ENCODE measurements around the gene DIP2C.
"Not testable (repeated sequence)": the region's sequence is repeated elsewhere in the genome, so short reads cannot be mapped to it uniquely, and the experiment has no call there.

DIP2C gene

DNA sequence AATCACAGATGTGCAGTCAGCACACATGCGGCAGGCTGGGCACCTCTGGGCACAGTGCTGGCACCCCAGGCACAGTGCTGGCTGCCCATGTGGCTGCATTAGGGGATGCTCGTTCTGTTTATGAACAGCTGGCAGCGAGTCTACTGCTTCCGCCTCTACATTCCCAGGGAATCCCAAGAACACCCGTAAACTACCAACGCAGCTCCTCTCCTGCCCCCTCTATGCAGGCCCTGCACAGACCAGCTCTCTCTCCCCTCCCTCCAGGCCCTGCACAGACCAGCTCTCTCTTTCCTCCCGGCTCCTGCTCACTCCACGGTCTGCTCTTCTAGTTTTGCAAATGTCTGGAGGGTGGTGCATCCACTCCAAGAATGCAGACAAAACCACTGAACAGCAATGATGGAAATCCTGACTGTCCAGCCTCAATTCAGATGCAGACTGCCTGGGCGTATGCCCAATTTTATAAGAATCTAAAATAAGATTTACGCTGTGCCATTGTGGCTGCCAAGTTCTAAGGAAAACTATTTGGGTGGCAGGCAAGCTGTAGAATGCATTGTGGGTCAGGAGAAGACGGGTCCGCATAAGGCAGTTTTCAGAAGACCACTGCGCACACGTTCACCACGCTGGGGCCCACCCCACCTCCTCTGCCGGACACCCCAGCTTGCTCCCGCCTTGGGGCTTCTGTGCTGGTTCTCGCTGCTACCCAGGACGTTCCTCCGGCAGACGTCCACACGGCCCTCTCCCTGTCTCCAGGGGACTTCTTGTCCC lies 319.6 kb downstream of the DIP2C start:
- no peaks in the 10 kb centered on the region for H3K9me3 Mint-ChIP-seq
- no peak overlapping the region for H3K27ac Mint-ChIP-seq
- H3K36me3 Mint-ChIP-seq (ENCODE audit: low read depth) = peaks cover 1% of the 10 kb centered on the region
- H3K4me3 Mint-ChIP-seq = no peak overlapping the region
- H3K4me1 Mint-ChIP-seq (ENCODE audit: low read depth) = no peaks in the 10 kb centered on the region
- peaks cover 3% of the 10 kb centered on the region for H3K27me3 Mint-ChIP-seq
- intact Hi-C loops (cut with micrococcal nuclease) = no loop called here

DNA sequence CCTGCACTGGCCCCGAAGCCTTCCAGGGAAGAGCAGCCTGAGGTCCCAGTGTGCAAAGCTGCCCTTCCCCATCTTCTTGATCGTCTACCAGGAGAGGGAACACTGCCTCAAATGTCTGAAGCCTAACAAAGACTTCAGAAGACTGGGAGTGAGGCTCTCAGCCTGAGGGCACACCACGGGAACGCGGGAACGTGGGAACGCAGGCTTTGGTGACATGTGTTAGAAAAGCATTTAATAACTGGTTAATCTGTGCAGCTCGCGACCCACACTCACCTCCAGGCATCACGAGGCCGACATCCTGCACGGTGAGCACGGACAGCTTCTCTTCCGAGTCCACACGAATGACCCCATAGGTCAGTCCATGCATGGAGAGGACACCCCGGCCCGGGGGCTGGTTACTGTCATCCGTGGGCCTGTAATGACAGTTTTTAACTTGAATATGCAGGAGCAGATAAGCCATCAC lies 320.2 kb downstream of the DIP2C start:
- H3K4me3 Mint-ChIP-seq = no peak overlapping the region
- H3K36me3 Mint-ChIP-seq (ENCODE audit: low read depth) = no peaks in the 10 kb centered on the region
- no peak overlapping the region for H3K27ac Mint-ChIP-seq
- no peaks in the 10 kb centered on the region for H3K4me1 Mint-ChIP-seq (ENCODE audit: low read depth)
- H3K27me3 Mint-ChIP-seq = peaks cover 3% of the 10 kb centered on the region
- H3K9me3 Mint-ChIP-seq = no peaks in the 10 kb centered on the region
- intact Hi-C loops (cut with micrococcal nuclease) = no loop called here

DNA sequence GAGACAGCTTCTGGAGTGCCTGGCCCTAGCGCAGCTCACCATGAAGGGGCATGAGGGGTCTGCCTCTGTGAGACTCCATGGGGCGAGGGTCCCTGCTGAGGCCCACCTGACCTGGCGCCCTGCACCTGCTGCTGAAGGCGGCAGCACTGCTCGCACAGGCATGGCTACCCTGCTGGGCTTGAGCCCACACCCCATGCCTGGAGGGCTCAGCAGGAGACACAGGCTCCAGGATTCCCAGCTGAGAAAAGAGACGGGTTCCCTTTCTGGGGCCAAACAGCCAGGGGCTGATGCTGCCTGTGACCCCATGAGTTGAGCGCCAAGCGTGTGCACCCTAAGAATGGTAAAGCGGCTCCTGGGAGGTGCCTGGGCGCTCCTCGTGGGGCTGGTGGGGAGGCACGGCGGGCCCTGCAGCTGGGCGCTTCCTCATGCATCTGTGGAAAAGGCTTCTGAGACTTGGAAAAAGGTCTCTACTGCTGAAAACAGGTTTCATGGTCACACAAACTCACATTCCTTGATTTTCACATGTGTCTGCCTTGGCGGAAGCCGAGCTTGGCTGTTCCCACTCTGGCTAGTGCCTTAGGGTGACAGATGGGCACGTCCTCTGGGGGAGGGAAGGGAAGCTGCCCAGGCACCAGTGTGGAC lies 320.8 kb downstream of the DIP2C start:
- Mint-ChIP-seq H3K36me3 (ENCODE audit: low read depth) (no peaks in the 10 kb centered on the region), H3K4me1 (ENCODE audit: low read depth) (no peaks in the 10 kb centered on the region), H3K9me3 (no peaks in the 10 kb centered on the region), H3K27ac (no peak overlapping the region), H3K4me3 (no peak overlapping the region), H3K27me3 (peaks cover 2% of the 10 kb centered on the region)
- intact Hi-C loops (cut with micrococcal nuclease) = no loop called here

DNA sequence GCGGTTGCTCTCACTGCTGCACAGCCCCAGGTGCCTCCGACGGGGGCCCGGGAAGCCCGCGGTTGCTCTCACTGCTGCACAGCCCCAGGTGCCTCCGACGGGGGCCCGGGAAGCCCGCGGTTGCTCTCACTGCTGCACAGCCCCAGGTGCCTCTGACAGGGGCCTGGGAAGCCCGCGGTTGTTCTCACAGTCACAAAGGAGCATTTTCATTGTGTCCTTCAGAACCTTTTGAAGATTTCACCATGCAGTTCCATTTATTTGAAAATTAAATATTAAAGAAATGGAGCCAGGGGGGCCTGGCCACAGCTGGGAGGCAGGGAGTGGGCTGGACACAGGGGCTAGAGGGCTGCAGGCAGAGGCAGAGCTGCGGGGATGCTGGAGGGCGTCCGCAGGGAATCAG lies 321.4 kb downstream of the DIP2C start:
- H3K36me3 Mint-ChIP-seq (ENCODE audit: low read depth); H3K4me1 Mint-ChIP-seq (ENCODE audit: low read depth); H3K27me3 Mint-ChIP-seq; H3K9me3 Mint-ChIP-seq; H3K27ac Mint-ChIP-seq; intact Hi-C loops (cut with micrococcal nuclease); H3K4me3 Mint-ChIP-seq: not testable (repeated sequence)

DNA sequence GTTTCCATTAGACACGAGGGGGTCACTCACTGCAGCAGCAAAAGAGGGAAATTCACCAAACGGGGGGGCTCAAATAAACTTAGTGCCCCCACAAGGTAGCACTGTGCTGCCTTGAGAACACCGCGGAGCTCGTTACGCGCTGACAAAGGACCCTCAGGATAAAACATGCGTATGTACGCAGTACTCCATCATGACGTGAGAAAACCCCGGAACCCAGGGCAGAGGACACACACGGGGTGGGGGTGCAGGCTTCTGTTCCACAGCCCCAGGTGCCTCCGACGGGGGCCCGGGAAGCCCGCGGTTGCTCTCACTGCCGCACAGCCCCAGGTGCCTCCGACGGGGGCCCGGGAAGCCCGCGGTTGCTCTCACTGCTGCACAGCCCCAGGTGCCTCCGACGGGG lies 321.8 kb downstream of the DIP2C start:
- Mint-ChIP-seq H3K4me1 (ENCODE audit: low read depth) (no peaks in the 10 kb centered on the region), H3K27me3 (no peaks in the 10 kb centered on the region), H3K36me3 (ENCODE audit: low read depth) (peaks cover 9% of the 10 kb centered on the region), H3K4me3 (no peak overlapping the region), H3K9me3 (no peaks in the 10 kb centered on the region), H3K27ac (no peak overlapping the region)
- intact Hi-C loops (cut with micrococcal nuclease) = no loop called here

DNA sequence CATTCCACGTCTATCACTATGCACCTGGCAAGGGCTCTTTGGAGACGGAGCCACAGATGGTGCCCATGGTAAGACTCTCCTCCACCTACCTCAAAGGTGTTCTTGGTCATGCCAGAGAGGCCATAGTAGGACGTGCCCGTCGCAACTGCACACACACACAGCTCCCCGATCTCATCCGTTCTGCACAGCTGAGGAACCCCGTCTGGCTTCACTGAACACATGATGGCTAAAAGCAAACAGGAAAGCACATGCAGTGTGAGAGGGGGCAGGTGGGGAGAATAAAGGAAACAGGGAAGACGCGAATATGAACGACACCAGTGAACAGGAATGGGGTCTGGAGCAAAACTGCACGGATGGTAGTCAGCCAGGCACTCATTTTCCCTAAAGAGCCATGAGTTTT lies 323.3 kb downstream of the DIP2C start:
- Mint-ChIP-seq H3K4me1 (ENCODE audit: low read depth) (no peaks in the 10 kb centered on the region), H3K4me3 (no peak overlapping the region), H3K9me3 (no peaks in the 10 kb centered on the region), H3K27ac (no peak overlapping the region), H3K27me3 (peaks cover 8% of the 10 kb centered on the region), H3K36me3 (ENCODE audit: low read depth) (peaks cover 20% of the 10 kb centered on the region)
- intact Hi-C loops (cut with micrococcal nuclease) = no loop called here

DNA sequence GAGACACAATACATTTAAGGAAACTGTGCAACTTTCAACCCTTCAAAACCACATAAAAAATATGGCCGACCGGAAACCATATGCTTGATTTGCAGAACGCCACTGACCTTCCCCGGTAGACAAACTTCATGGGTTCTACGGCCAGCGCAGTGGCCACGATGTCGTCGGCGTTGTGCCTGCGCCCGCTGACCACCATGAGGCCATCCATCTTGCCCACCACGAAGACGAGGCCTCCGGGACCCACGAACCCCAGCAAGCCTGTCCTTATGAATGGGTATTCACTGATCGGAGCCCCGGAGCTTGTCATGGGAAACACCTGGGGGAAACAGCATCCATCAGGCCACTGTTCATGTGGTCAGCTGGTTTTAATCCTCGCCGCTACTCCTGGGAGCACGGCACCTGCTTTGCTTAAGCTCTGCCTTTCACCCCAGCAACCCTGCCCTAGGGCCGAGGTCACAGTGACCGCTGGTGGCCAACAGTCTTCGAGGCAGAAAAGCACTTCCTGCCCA lies 325.1 kb downstream of the DIP2C start:
- peaks cover 20% of the 10 kb centered on the region for H3K36me3 Mint-ChIP-seq (ENCODE audit: low read depth)
- no peak overlapping the region for H3K27ac Mint-ChIP-seq
- no peaks in the 10 kb centered on the region for H3K4me1 Mint-ChIP-seq (ENCODE audit: low read depth)
- intact Hi-C loops (cut with micrococcal nuclease) = no loop called here
- H3K4me3 Mint-ChIP-seq = no peak overlapping the region
- H3K27me3 Mint-ChIP-seq = peaks cover 8% of the 10 kb centered on the region
- no peaks in the 10 kb centered on the region for H3K9me3 Mint-ChIP-seq

DNA sequence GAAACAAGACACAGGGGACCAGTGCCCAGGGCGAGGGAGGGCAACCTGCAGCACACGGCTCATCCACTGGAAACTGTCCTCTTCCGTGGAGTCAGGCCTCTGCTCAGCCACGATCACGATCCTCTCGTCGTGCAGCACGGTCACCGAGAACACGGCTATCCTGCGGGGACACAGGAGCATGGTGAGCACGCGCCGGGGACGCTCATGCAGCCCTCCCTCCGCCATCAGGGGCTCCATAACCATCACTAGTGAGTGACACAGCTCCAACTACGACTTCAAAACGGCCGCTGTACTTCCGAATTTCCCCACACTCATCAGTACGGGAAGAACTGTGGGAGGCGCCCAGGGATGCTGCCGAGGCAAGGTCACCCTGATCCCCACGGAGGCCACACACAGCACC lies 326.3 kb downstream of the DIP2C start:
- intact Hi-C loops (cut with micrococcal nuclease) = no loop called here
- no peak overlapping the region for H3K27ac Mint-ChIP-seq
- H3K27me3 Mint-ChIP-seq = peaks cover 8% of the 10 kb centered on the region
- H3K4me1 Mint-ChIP-seq (ENCODE audit: low read depth) = no peaks in the 10 kb centered on the region
- H3K36me3 Mint-ChIP-seq (ENCODE audit: low read depth) = peaks cover 20% of the 10 kb centered on the region
- H3K4me3 Mint-ChIP-seq = no peak overlapping the region
- H3K9me3 Mint-ChIP-seq = no peaks in the 10 kb centered on the region

DNA sequence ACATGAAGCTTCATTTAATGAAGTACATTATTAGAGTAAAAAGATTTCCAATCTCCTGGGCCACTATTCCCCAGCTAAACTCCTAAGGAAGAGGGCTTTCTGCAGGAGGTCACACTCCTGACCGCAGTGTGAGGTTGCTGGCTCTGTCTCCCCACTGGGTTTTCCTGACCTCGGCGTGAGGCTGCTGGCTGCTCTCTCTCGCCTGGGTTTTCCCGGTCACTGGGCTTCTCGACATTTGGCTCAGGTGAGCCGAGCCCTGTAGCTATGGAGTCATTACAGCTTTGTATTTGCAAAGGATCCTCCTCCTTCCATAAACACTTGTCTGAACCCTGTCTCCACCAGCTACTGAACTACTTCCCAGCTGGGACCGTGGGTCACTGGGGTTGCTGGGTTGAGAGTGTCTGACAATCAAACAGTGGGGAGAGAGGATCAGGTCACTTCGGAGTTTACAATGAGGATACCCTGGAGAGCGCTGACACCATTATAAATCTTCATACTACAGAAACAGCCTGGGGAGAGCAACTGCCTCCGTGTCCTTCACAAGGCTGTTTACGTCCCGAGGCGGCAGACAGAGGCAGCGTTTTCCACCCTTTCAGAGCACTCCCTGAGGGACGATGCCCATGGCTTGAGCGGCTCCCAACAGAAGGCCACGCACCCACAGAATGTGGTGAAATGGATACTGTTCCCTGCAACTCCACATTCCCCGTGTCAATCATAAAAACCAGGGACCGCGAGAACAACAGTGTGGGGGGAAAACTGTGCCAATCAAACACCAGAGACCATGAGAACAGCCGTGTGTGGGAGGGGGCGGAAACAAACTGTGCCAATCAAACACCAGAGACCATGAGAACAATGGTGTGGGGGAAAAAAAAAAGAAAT lies 328.0 kb downstream of the DIP2C start:
- Mint-ChIP-seq H3K4me1 (ENCODE audit: low read depth) (no peaks in the 10 kb centered on the region), H3K9me3 (no peaks in the 10 kb centered on the region), H3K4me3 (no peak overlapping the region), H3K27me3 (peaks cover 11% of the 10 kb centered on the region), H3K27ac (no peak overlapping the region), H3K36me3 (ENCODE audit: low read depth) (peaks cover 20% of the 10 kb centered on the region)
- intact Hi-C loops (cut with micrococcal nuclease) = no loop called here

DNA sequence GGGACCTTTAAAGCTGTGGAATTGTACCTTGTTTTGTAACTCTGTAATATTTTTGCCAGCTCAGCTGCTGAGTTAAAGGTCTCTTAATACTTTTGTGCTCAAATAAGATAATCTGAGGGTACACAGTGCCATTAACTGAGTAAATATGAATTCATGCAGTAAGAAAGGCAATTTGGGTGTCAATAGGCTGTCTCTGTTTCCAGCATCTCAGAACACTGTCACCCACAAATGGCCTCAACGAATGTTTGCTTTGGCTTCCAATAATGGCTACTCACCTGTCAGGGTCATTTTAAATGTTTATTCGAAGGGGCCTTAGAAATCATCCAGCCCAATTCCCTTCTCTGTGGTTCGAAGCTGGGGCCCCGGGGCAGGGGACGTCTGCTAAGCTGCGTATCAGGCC lies 328.8 kb downstream of the DIP2C start:
- Mint-ChIP-seq H3K9me3 (no peaks in the 10 kb centered on the region), H3K27me3 (peaks cover 11% of the 10 kb centered on the region), H3K4me1 (ENCODE audit: low read depth) (no peaks in the 10 kb centered on the region), H3K36me3 (ENCODE audit: low read depth) (peaks cover 20% of the 10 kb centered on the region), H3K4me3 (no peak overlapping the region), H3K27ac (no peak overlapping the region)
- intact Hi-C loops (cut with micrococcal nuclease) = no loop called here

DNA sequence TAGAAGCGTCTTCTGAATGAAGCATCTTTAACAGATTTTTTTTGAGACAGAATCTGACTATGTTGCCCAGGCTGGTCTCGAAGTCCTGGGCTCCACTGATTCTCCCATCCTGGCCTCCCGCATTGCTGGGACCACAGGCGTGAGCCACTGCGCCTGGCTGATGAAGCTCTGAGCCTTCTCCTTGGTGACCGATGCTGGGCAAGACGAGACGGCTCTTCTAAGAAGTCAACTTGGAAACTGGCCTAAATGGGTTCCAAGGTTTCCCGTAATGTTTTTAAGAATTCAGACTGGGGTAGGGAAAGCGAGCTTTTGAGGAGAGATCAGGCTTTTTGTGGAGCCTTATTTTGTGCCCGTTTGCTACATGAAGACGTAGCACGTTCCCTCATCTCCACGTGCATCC lies 329.7 kb downstream of the DIP2C start:
- Mint-ChIP-seq H3K27me3 (peaks cover 11% of the 10 kb centered on the region), H3K27ac (no peak overlapping the region), H3K9me3 (no peaks in the 10 kb centered on the region), H3K4me3 (no peak overlapping the region), H3K4me1 (ENCODE audit: low read depth) (peaks cover under 1% of the 10 kb centered on the region), H3K36me3 (ENCODE audit: low read depth) (peaks cover 24% of the 10 kb centered on the region)
- intact Hi-C loops (cut with micrococcal nuclease) = no loop called here

DNA sequence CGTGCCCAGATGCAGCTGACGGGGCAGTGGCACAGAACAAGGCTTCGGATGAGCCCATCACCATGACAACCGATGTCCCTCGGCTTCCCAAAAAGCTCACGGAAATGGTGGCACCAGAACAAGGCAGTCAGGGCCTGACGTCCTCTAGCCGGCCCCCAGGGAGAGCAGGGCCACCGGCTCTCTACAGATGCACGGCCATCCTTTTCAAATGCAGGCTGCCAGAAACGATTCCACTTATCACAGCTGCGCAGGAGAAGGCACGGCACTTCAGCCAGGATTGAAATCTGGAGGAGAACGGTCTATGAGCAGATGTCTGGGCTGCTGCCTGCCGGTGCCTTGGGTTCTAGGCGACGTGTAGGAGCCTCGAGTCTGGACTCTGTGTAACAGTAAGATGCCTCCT lies 330.4 kb downstream of the DIP2C start:
- intact Hi-C loops (cut with micrococcal nuclease) = no loop called here
- peaks cover 11% of the 10 kb centered on the region for H3K27me3 Mint-ChIP-seq
- peaks cover 5% of the 10 kb centered on the region for H3K4me1 Mint-ChIP-seq (ENCODE audit: low read depth)
- H3K27ac Mint-ChIP-seq = no peak overlapping the region
- no peaks in the 10 kb centered on the region for H3K9me3 Mint-ChIP-seq
- peaks cover 25% of the 10 kb centered on the region for H3K36me3 Mint-ChIP-seq (ENCODE audit: low read depth)
- H3K4me3 Mint-ChIP-seq = no peak overlapping the region

DNA sequence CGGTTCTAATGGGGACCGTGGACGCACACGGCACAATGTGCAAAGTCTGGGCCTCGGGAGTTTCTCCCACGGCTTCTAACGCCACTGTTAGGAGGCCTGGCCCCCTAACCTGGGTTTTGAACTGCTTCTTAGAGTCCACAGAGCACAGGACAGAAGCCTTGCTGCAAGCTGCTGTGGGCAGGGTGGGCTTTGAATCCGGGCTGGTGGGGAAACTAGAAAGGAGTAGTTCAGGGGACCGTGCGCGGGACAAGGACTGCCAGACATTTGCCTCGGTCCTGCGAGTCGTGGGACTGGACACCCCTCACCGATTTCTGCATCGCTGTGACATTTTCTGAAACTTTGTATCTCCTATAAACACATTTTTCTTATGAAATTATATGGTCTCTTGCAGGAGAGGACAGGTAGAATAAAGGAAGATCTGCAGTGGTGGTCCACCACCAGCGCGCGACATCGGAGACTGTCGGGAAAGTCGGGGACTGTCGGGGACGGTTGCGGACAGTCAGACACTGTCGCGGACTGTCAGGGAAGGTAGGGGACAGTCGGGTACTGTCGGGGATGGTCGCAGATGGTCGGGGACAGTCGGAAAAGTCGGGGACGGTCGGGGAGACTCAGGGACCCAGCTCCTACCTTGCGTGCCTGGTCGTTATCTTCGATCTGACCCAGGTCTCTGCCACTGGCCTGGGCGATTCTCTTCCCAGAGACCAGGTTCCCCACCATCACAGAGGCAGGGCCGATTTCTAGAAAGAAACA lies 332.1 kb downstream of the DIP2C start:
- Mint-ChIP-seq H3K27me3 (peaks cover 10% of the 10 kb centered on the region), H3K4me1 (ENCODE audit: low read depth) (peaks cover 5% of the 10 kb centered on the region), H3K4me3 (no peak overlapping the region), H3K9me3 (no peaks in the 10 kb centered on the region), H3K27ac (no peak overlapping the region), H3K36me3 (ENCODE audit: low read depth) (peaks cover 13% of the 10 kb centered on the region)
- intact Hi-C loops (cut with micrococcal nuclease) = no loop called here

All from dendritic cell treated with granulocyte-macrophage colony-stimulating factor and Interleukin-4, amounts not matched to agents 40 ng/mL and 50 ng/mL, for 4 days (primary cell).